IMR-90 (cell line): Measurements from ENCODE around the gene NACC2. TPM values are rescaled to one million over a fixed set of nuclear protein-coding genes. Genes with fewer than 3 reads are reported as not detected.

Source experiments
- ATAC-seq: fragments of 200-7000 bp; cut with Tn5 transposase; 2 replicates; pipeline ENCODE4 v1.9.1; 2020; ENCODE audit warnings: low read depth, mild to moderate bottlenecking, moderate library complexity
- BruUV-seq: library from RNA; stranded (reverse); fragments of 400-500 nt; replicated peaks from 2 replicates; lab custom pipeline; 2021; lab: Mats Ljungman, UMichigan
- CTCF ChIA-PET: fragments of 300-600 bp; formaldehyde crosslinking; extraction: SDS; loops from one replicate; lab custom pipeline; 2021; ENCODE audit warnings: antibody characterized with exemption; lab: Yijun Ruan, JAX
- POLR2A ChIA-PET: fragments of 300-600 bp; sonication (Branson Sonifier 250); formaldehyde crosslinking; loops from one replicate; lab custom pipeline; 2022; ENCODE audit warnings: antibody characterized with exemption; ENCODE audit not compliant: unreplicated experiment; lab: Charles Lee
- DNase-seq: peaks from one replicate; pipeline ENCODE4 v3.0.0; 2013
- H2AFZ ChIP-seq: replicated peaks from 2 replicates; pipeline ENCODE3; 2013; ENCODE audit warnings: low read length, mild to moderate bottlenecking; ENCODE audit not compliant: poor library complexity
- H2AK5ac ChIP-seq: 2 replicates; pipeline ENCODE4 v1.6.1; 2013; ENCODE audit warnings: low read depth, low read length, inconsistent platforms
- H2AK9ac ChIP-seq: replicated peaks from 2 replicates; pipeline ENCODE3; 2013; ENCODE audit warnings: mild to moderate bottlenecking, low read depth, low read length, moderate library complexity; ENCODE audit not compliant: poor library complexity
- H2BK120ac ChIP-seq: 2 replicates; pipeline ENCODE4 v1.6.1; 2013; ENCODE audit warnings: low read depth, low read length, inconsistent platforms
- H2BK15ac ChIP-seq: 3 replicates; pipeline ENCODE4 v1.6.1; 2013; ENCODE audit warnings: low read depth, low read length, inconsistent platforms
- H2BK20ac ChIP-seq: 2 replicates; pipeline ENCODE4 v1.6.1; 2013; ENCODE audit warnings: low read depth, mild to moderate bottlenecking, inconsistent platforms, low read length, moderate library complexity
- H2BK5ac ChIP-seq: 2 replicates; pipeline ENCODE4 v1.6.1; 2013; ENCODE audit warnings: mild to moderate bottlenecking, low read depth, low read length, inconsistent platforms; ENCODE audit not compliant: poor library complexity, severe bottlenecking
- H3K14ac ChIP-seq: replicated peaks from 2 replicates; pipeline ENCODE4 v1.6.1; 2013; ENCODE audit warnings: low read depth, low read length, inconsistent platforms
- H3K18ac ChIP-seq: 2 replicates; pipeline ENCODE4 v1.6.1; 2013; ENCODE audit warnings: low read depth, low read length, control low read depth
- H3K23ac ChIP-seq: 2 replicates; pipeline ENCODE4 v1.6.1; 2013; ENCODE audit warnings: low read depth, low read length, inconsistent platforms
- H3K27ac ChIP-seq: 2 replicates; pipeline ENCODE4 v1.5.1; 2013; ENCODE audit warnings: mild to moderate bottlenecking, control low read depth, low read length; ENCODE audit not compliant: insufficient read depth
- H3K27me3 ChIP-seq: 2 replicates; pipeline ENCODE4 v1.6.1; 2013; ENCODE audit warnings: low read length; ENCODE audit not compliant: control insufficient read depth, insufficient read depth
- H3K36me3 ChIP-seq: 2 replicates; pipeline ENCODE4 v1.6.1; 2013; ENCODE audit warnings: low read length, mixed read lengths; ENCODE audit not compliant: control insufficient read depth, insufficient read depth
- H3K4ac ChIP-seq: 2 replicates; pipeline ENCODE4 v1.6.1; 2013; ENCODE audit warnings: low read depth, low read length, inconsistent platforms
- H3K4me1 ChIP-seq: 2 replicates; pipeline ENCODE4 v1.6.1; 2013; ENCODE audit warnings: low read length, mixed read lengths; ENCODE audit not compliant: control insufficient read depth, insufficient read depth
- H3K4me2 ChIP-seq: 2 replicates; pipeline ENCODE4 v1.6.1; 2013; ENCODE audit warnings: low read depth, mild to moderate bottlenecking, control low read depth, low read length, moderate library complexity
- H3K4me3 ChIP-seq: 2 replicates; pipeline ENCODE4 v1.5.1; 2013; ENCODE audit warnings: low read depth, mild to moderate bottlenecking, control low read depth, low read length, moderate library complexity; ENCODE audit not compliant: insufficient read depth
- H3K56ac ChIP-seq: 2 replicates; pipeline ENCODE4 v1.6.1; 2013; ENCODE audit warnings: low read length, inconsistent platforms; ENCODE audit not compliant: insufficient read depth; ENCODE audit errors: extremely low read depth
- H3K79me1 ChIP-seq, 2 experiments: 2 replicates each; pipeline ENCODE4 v1.6.1; 2013; ENCODE audit warnings: low read length in 2 of 2, inconsistent platforms in 1 of 2, low read depth in 1 of 2
- H3K9ac ChIP-seq: 2 replicates; pipeline ENCODE4 v1.6.1; 2013; ENCODE audit warnings: low read depth, low read length, control low read depth
- H3K9me1 ChIP-seq: 2 replicates; pipeline ENCODE4 v1.6.1; 2013; ENCODE audit warnings: low read length, inconsistent platforms; ENCODE audit not compliant: insufficient read depth
- H3K9me3 ChIP-seq: 2 replicates; pipeline ENCODE4 v1.6.1; 2013; ENCODE audit warnings: low read length; ENCODE audit not compliant: control insufficient read depth, insufficient read depth
- H4K20me1 ChIP-seq: 2 replicates; pipeline ENCODE4 v1.6.1; 2013; ENCODE audit warnings: low read length, inconsistent platforms; ENCODE audit not compliant: insufficient read depth
- H4K5ac ChIP-seq: 2 replicates; pipeline ENCODE4 v1.6.1; 2013; ENCODE audit warnings: mild to moderate bottlenecking, low read depth, low read length, control low read depth
- H4K8ac ChIP-seq, 2 experiments: 2 replicates each; pipeline ENCODE4 v1.6.1; 2013; ENCODE audit warnings: low read depth in 2 of 2, low read length in 2 of 2, control low read depth in 1 of 2, inconsistent platforms in 1 of 2
- H4K91ac ChIP-seq: 2 replicates; pipeline ENCODE4 v1.6.1; 2013; ENCODE audit warnings: low read depth, low read length, inconsistent platforms; ENCODE audit not compliant: insufficient read depth
- BHLHE40 ChIP-seq: fragments of 150-350 bp; IDR thresholded peaks from 2 replicates; pipeline ENCODE4 v1.6.1; 2016; ENCODE audit warnings: mild to moderate bottlenecking, low read depth, low read length
- CEBPB ChIP-seq: IDR thresholded peaks from 2 replicates; pipeline ENCODE4 v1.6.1; 2012; ENCODE audit warnings: low read depth, low read length, improper control_type of control experiment
- CHD1 ChIP-seq: IDR thresholded peaks from 2 replicates; pipeline ENCODE4 v1.6.1; 2012; ENCODE audit warnings: low read depth, low read length, improper control_type of control experiment
- CTCF ChIP-seq: conservative IDR thresholded peaks from 2 replicates; pipeline ENCODE4 v1.5.1; 2012; ENCODE audit warnings: mild to moderate bottlenecking, low read depth, low read length, improper control_type of control experiment
- ELK1 ChIP-seq: fragments of 150-350 bp; IDR thresholded peaks from 2 replicates; pipeline ENCODE4 v1.6.1; 2016; ENCODE audit warnings: low read depth, mild to moderate bottlenecking, low read length, moderate library complexity, borderline replicate concordance
- FOS ChIP-seq: fragments of 150-350 bp; IDR thresholded peaks from 2 replicates; pipeline ENCODE4 v1.6.1; 2016; ENCODE audit warnings: low read depth, low read length
- MAFK ChIP-seq: IDR thresholded peaks from 2 replicates; pipeline ENCODE4 v1.6.1; 2012; ENCODE audit warnings: low read depth, low read length, improper control_type of control experiment
- MAZ ChIP-seq: IDR thresholded peaks from 2 replicates; pipeline ENCODE4 v1.6.1; 2012; ENCODE audit warnings: low read depth, mild to moderate bottlenecking, low read length, improper control_type of control experiment, moderate library complexity, borderline replicate concordance
- MXI1 ChIP-seq: IDR thresholded peaks from 2 replicates; pipeline ENCODE4 v1.6.1; 2012; ENCODE audit warnings: low read depth, mild to moderate bottlenecking, low read length, moderate library complexity, borderline replicate concordance
- NFE2L2 ChIP-seq: fragments of 150-350 bp; IDR thresholded peaks from 2 replicates; pipeline ENCODE4 v1.6.1; 2016; ENCODE audit warnings: low read depth, mild to moderate bottlenecking, low read length
- POLR2A ChIP-seq: IDR thresholded peaks from 2 replicates; pipeline ENCODE4 v1.6.1; 2012; ENCODE audit warnings: mild to moderate bottlenecking, low read depth, low read length
- RAD21 ChIP-seq: IDR thresholded peaks from 2 replicates; pipeline ENCODE4 v1.6.1; 2012; ENCODE audit warnings: low read length, improper control_type of control experiment
- RCOR1 ChIP-seq: IDR thresholded peaks from 2 replicates; pipeline ENCODE4 v1.6.1; 2012; ENCODE audit warnings: mild to moderate bottlenecking, low read length, improper control_type of control experiment; ENCODE audit not compliant: insufficient replicate concordance
- RFX5 ChIP-seq: IDR thresholded peaks from 2 replicates; pipeline ENCODE4 v1.8.0; 2012; ENCODE audit warnings: low read depth, mild to moderate bottlenecking, low read length, moderate library complexity
- SMC3 ChIP-seq: fragments of 150-350 bp; IDR thresholded peaks from 2 replicates; pipeline ENCODE4 v1.6.1; 2016; ENCODE audit warnings: low read depth, mild to moderate bottlenecking, antibody characterized with exemption, low read length, moderate library complexity
- WGBS, 2 experiments: methylation state at CpG; one replicate each; pipeline versions ENCODE4 v1.1.5 to v1.1.7; 2013; ENCODE audit warnings: missing lambda C conversion rate in 2 of 2; ENCODE audit not compliant: insufficient read length in 1 of 2; ENCODE audit errors: extremely low coverage in 2 of 2; 5-methylcytosine and 5-hydroxymethylcytosine counted together
- dilution Hi-C: fragments of 300-500 bp; cut with HindIII; formaldehyde crosslinking; loops from one replicate; pipeline ENCODE4 v1.14.3; 2018; ENCODE audit warnings: low sequenced_read_pairs; ENCODE audit not compliant: unreplicated experiment
- in situ Hi-C: fragments of 300-500 bp; cut with MboI; formaldehyde crosslinking; loops from 3 replicates; pipeline ENCODE4 v1.14.3; 2019; ENCODE audit warnings: low sequenced_read_pairs, inconsistent platforms, mixed read lengths
- intact Hi-C: fragments of 100-400 bp; cut with micrococcal nuclease; formaldehyde crosslinking; loops from 2 replicates; pipeline ENCODE4 v1.10.0; 2022
- polyA plus RNA-seq, 3 experiments: library from polyadenylated mRNA; depleted of rRNA; stranded (reverse); fragments of >200 nt; gene quantifications; 2 replicates each; pipeline ENCODE4 v1.2.3, GENCODE V29; 2012; ENCODE audit warnings: low replicate concordance in 1 of 3
- total RNA-seq: library from RNA; depleted of rRNA; stranded (reverse); fragments of >200 nt; gene quantifications from 2 replicates; pipeline ENCODE4 v1.2.3, GENCODE V29; 2012
- TF ChIP-seq, protein P1 (sequence below): fragments of 150-350 bp; IDR thresholded peaks from 2 replicates; pipeline ENCODE4 v1.6.1; 2017; ENCODE audit warnings: mild to moderate bottlenecking, antibody characterized with exemption, low read length, low read depth

NACC2 gene
- total and polyA plus RNA-seq, 2 of the 4 experiments (the other 2 are of a cell fraction), result 7.9 to 19.0 TPM

DNA sequence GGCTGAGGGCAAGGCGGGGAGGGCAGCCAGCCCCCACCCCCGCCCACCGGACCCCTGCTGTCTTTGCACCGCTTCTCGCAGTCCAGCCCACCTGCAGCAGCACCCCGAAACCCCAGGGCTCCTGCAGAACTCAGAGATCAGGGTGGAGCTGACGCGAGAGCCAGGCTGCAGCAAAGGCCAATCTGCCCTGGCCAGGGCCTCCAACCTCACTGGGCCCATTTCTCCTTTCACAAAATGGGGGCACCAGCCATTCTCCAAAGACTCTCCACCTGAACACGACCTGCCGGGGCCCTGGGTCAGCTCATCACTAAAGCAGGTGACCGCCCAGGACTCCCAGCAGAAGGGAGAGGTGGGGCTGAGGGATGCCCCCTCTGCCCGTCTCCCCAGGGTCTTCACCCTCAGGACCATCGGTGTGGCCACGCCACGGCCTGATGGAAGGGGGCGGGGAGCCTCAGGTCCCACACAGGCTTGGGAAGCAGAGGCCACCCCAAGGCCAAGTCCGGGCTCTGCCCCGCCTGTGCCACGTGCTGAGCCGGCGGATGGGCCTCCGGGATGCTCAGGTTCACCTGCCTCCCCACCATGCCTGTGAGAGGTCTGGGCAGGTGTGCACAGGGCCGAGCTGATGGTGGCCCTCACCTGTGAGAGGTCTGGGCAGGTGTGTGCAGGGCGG is 13.1 kb downstream of the NACC2 start:
- intact Hi-C loops, result no loop called here
- H4K8ac ChIP-seq, result no peak overlapping the region
- H4K5ac ChIP-seq, result no peak overlapping the region
- BruUV-seq, result no TSS peak
- H3K4me2 ChIP-seq, result no peak overlapping the region
- CTCF ChIA-PET, result no interaction called here
- peaks cover 16 to 84% of the 10 kb centered on the region in 2 experiments for H3K79me1 ChIP-seq
- H3K27ac ChIP-seq, result no peak overlapping the region
- no peak overlapping the region for H3K9ac ChIP-seq
- no peak overlapping the region for H2BK120ac ChIP-seq
- H3K9me1 ChIP-seq, result no peaks in the 10 kb centered on the region
- peaks cover 7% of the 10 kb centered on the region; the same call in 1 of the 2 replicates for H3K4me1 ChIP-seq
- H3K4ac ChIP-seq, result no peak overlapping the region
- ATAC-seq (no peak), DNase-seq (no peak)
- no peaks in the 10 kb centered on the region for H3K27me3 ChIP-seq
- POLR2A ChIA-PET, result no interaction called here
- H4K20me1 ChIP-seq, result peaks cover 89% of the 10 kb centered on the region
- no peak for TF ChIP-seq RFX5
- no peak for TF ChIP-seq CTCF
- TF ChIP-seq RAD21, result no peak
- TF ChIP-seq POLR2A, result no peak
- TF ChIP-seq ELK1, result no peak
- TF ChIP-seq CHD1, result no peak
- TF ChIP-seq MAFK, result no peak
- no peak for TF ChIP-seq NFE2L2
- no peak for TF ChIP-seq FOS
- no peak for TF ChIP-seq RCOR1
- TF ChIP-seq MXI1, result no peak
- no peak for TF ChIP-seq CEBPB
- no peak for TF ChIP-seq MAZ
- no peak for TF ChIP-seq BHLHE40
- no peak for TF ChIP-seq SMC3
- TF ChIP-seq, protein P1, sequence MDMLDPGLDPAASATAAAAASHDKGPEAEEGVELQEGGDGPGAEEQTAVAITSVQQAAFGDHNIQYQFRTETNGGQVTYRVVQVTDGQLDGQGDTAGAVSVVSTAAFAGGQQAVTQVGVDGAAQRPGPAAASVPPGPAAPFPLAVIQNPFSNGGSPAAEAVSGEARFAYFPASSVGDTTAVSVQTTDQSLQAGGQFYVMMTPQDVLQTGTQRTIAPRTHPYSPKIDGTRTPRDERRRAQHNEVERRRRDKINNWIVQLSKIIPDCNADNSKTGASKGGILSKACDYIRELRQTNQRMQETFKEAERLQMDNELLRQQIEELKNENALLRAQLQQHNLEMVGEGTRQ, result no peak
- no peak overlapping the region for H4K91ac ChIP-seq
- no peaks in the 10 kb centered on the region for H3K9me3 ChIP-seq
- no peak overlapping the region for H2AK5ac ChIP-seq
- dilution Hi-C loops, result no loop called here
- no peak overlapping the region for H2BK5ac ChIP-seq
- no peak overlapping the region for H2BK20ac ChIP-seq
- peaks cover 4% of the 10 kb centered on the region; the same call in 1 of the 2 replicates for H3K36me3 ChIP-seq
- H3K18ac ChIP-seq, result no peak overlapping the region
- no peak overlapping the region for H2AFZ ChIP-seq
- no peak overlapping the region for H3K23ac ChIP-seq
- no peak overlapping the region for H3K56ac ChIP-seq
- in situ Hi-C loops, result no loop called here
- no peak overlapping the region for H3K14ac ChIP-seq
- WGBS, 2 experiments, result 96% methylated on average over 11 of the region's 24 CpGs; no CpG with 5 or more reads in 1 of the 2 experiments
- H2AK9ac ChIP-seq, result no peak overlapping the region
- H3K4me3 ChIP-seq, result no peak overlapping the region
- no peak overlapping the region for H2BK15ac ChIP-seq
